GM12878 (cell line): ENCODE data around the gene EIF1. TPM values are rescaled to one million over a fixed set of nuclear protein-coding genes. Genes with fewer than 3 reads are reported as not detected.

Source experiments
- HCFC1 ChIP-seq: fragments of 150-350 bp; IDR thresholded peaks from 2 replicates; pipeline ENCODE4 v1.6.1; 2014; ENCODE audit warnings: low read length
- KAT2A ChIP-seq: conservative IDR thresholded peaks from 2 replicates; pipeline ENCODE4 v1.6.1; 2011; ENCODE audit warnings: low read depth, low read length; ENCODE audit not compliant: control insufficient read depth
- MLLT1 ChIP-seq: fragments of 450-650 bp; IDR thresholded peaks from 2 replicates; pipeline ENCODE4 v1.6.1; 2016; ENCODE audit warnings: mild to moderate bottlenecking
- PML ChIP-seq: IDR thresholded peaks from 2 replicates; pipeline ENCODE4 v1.6.1; 2012; ENCODE audit warnings: low read length, inconsistent platforms
- POU2F2 ChIP-seq: IDR thresholded peaks from 3 replicates; pipeline ENCODE4 v1.6.1; 2011; ENCODE audit warnings: low read depth, mild to moderate bottlenecking, low read length, borderline replicate concordance
- RAD21 ChIP-seq: IDR thresholded peaks from 2 replicates; pipeline ENCODE4 v1.6.1; 2011; ENCODE audit warnings: mild to moderate bottlenecking, low read depth, low read length, moderate library complexity; ENCODE audit not compliant: insufficient read depth
- RAD51 ChIP-seq: fragments of 450-650 bp; IDR thresholded peaks from 2 replicates; pipeline ENCODE4 v1.6.1; 2016; ENCODE audit warnings: moderate library complexity, mild to moderate bottlenecking, inconsistent platforms
- SKIL ChIP-seq: fragments of 450-650 bp; IDR thresholded peaks from 2 replicates; pipeline ENCODE4 v1.6.1; 2017; ENCODE audit warnings: mild to moderate bottlenecking, low read depth, inconsistent platforms; ENCODE audit not compliant: poor library complexity, severe bottlenecking
- USF1 ChIP-seq: IDR thresholded peaks from 2 replicates; pipeline ENCODE4 v1.6.1; 2011; ENCODE audit warnings: borderline replicate concordance, low read depth, mild to moderate bottlenecking, moderate library complexity, mixed read lengths, low read length; ENCODE audit not compliant: insufficient read depth; ENCODE audit errors: extremely low read length
- ZNF274 ChIP-seq: IDR thresholded peaks from one replicate; pipeline ENCODE4 v1.8.0; 2011; ENCODE audit not compliant: insufficient read length, insufficient read depth
- polyA plus RNA-seq, 11 experiments: library from polyadenylated mRNA; depleted of rRNA in 4 of 11; unstranded in 6 of 11; stranded (reverse) in 5 of 11; fragments of >200 nt; fragmentation: Nextera tagmentation in 4 of 11; fragmentation: Illumina TruSeq in 1 of 11; extraction: Ambion mirVana in 4 of 11; extraction: Trizol in 1 of 11; gene quantifications; 1 replicate in 1 of 11; 2 replicates in 10 of 11; pipeline versions ENCODE4 v1.2.1 to v1.2.3, GENCODE V29; 2011 to 2016; ENCODE audit warnings: inconsistent platforms in 2 of 11, missing spikeins in 2 of 11, low read depth in 1 of 11
- total RNA-seq, 4 experiments: library from RNA; depleted of rRNA in 3 of 4; stranded (reverse); fragments of >200 nt in 3 of 4; fragmentation: Illumina TruSeq in 1 of 4; extraction: Trizol in 1 of 4; gene quantifications; 2 replicates each; pipeline versions ENCODE4 v1.2.1 to v1.2.3, GENCODE V29; 2013 to 2021

EIF1 gene
- total and polyA plus RNA-seq, 10 of the 15 experiments (the other 5 are each of a cell fraction or from before 2014, with no cell fraction given) = 39.4 to 815 (median 480) TPM

- TF ChIP-seq USF1 (peak; percentile 34), PML (no peak), SKIL (no peak), HCFC1 (0 out of 2 replicates have a peak, but pooled peaks have one; percentile 19), KAT2A (no peak), RAD51 (no peak), ZNF274 (no peak), POU2F2 (0 out of 3 replicates have a peak, but pooled peaks have one; percentile 30), MLLT1 (0 out of 2 replicates have a peak, but pooled peaks have one; percentile 25), RAD21 (peak; percentile 97)
Measured at GRCh38 chr17:41738077-41738800, 49.6 kb downstream of the EIF1 start (continued).
